ENCODE measurements around the gene PRL. TPM values are rescaled to one million over a fixed set of nuclear protein-coding genes. Genes with fewer than 3 reads are reported as not detected.
A peak's percentile ranks its signal among the peaks of the same experiment; 100 is the strongest.

The PRL gene
- total and polyA plus RNA-seq, 2 of the 8 experiments (the other 6 are each of a cell fraction or from before 2014, with no cell fraction given), result not detected

GRCh38 chr6:22247916-22248482, 48.8 kb downstream of the PRL start:
- Histone ChIP-seq H3K79me2 (ENCODE audit: control insufficient read depth in 1 of 2, insufficient read depth in 2 of 2, low read length in 2 of 2) (no peaks in the 10 kb centered on the region), H3K36me3 (ENCODE audit: control insufficient read depth in 2 of 4, insufficient read depth in 4 of 4, low read length in 3 of 4) (no peaks in the 10 kb centered on the region), H4K5ac (ENCODE audit: insufficient read length, low read depth, low read length) (no peak overlapping the region), H3K4me3 (ENCODE audit: extremely low read depth in 1 of 4, insufficient read depth in 2 of 4, low read depth in 3 of 4, low read length in 4 of 4) (no peak overlapping the region), H3K27me3 (replicated peaks in 1 of 4; ENCODE audit: control insufficient read depth in 3 of 4, extremely low read depth in 1 of 4, insufficient read depth in 3 of 4, low read length in 3 of 4) (no peaks in the 10 kb centered on the region), H3K9ac (replicated peaks in 1 of 4; ENCODE audit: extremely low read depth in 1 of 4, low read depth in 3 of 4, low read length in 3 of 4) (no peak overlapping the region), H3K56ac (replicated peaks; ENCODE audit: insufficient read length, low read depth, low read length) (no peak overlapping the region), H2BK20ac (ENCODE audit: low read length) (no peak overlapping the region), H3K23me2 (ENCODE audit: low read depth, low read length) (no peaks in the 10 kb centered on the region; the same call in 1 of the 2 replicates), H3K4me2 (ENCODE audit: insufficient read depth in 1 of 2, low read depth in 2 of 2, low read length in 2 of 2) (no peak overlapping the region), H3K9me3 (ENCODE audit: insufficient read depth in 2 of 2, low read depth in 1 of 2, low read length in 1 of 2) (no peaks in the 10 kb centered on the region), H3K14ac (ENCODE audit: insufficient read length) (no peak overlapping the region), H3K4ac (replicated peaks; ENCODE audit: insufficient read length, low read depth, low read length) (no peak overlapping the region), H2BK5ac (ENCODE audit: low read depth, low read length) (no peak overlapping the region; the same call in 1 of the 2 replicates), H2AFZ (ENCODE audit: low read length) (peak overlapping the region; percentile 78; the same call in 1 of the 2 replicates), H2BK12ac (ENCODE audit: low read depth, low read length) (no peak overlapping the region), H2BK120ac (replicated peaks; ENCODE audit: low read depth, low read length) (no peak overlapping the region), H4K8ac (ENCODE audit: extremely low read depth, insufficient read depth, low read length) (no peak overlapping the region), H4K20me1 (replicated peaks in 1 of 2; ENCODE audit: control insufficient read depth in 1 of 2, insufficient read depth in 2 of 2, low read length in 2 of 2) (no peaks in the 10 kb centered on the region), H3K4me1 (replicated peaks in 1 of 4; ENCODE audit: control insufficient read depth in 3 of 4, insufficient read depth in 4 of 4, low read length in 3 of 4) (peaks cover 0 to 12% (median 6%) of the 10 kb centered on the region in 4 experiments; a peak in 4 of 7 replicates), H3K79me1 (ENCODE audit: low read depth, low read length) (no peaks in the 10 kb centered on the region), H4K91ac (replicated peaks; ENCODE audit: insufficient read length, low read length) (no peak overlapping the region), H3K23ac (ENCODE audit: insufficient read length) (no peak overlapping the region), H2AK5ac (ENCODE audit: low read depth, low read length) (no peak overlapping the region), H3K18ac (ENCODE audit: extremely low read depth, low read length) (no peak overlapping the region), H2BK15ac (ENCODE audit: low read length) (no peak overlapping the region), H3K27ac (ENCODE audit: low read depth, low read length) (no peak overlapping the region)
- ChIA-PET POLR2A (ENCODE audit: partially characterized antibody) (no interaction called here), CTCF (ENCODE audit: partially characterized antibody) (no interaction called here)
- whole genome bisulfite sequencing, 2 experiments (ENCODE audit: extremely low coverage in 1 of 2, insufficient coverage in 1 of 2, insufficient read length in 1 of 2, insufficient replicate concordance in 2 of 2, low coverage in 1 of 2, low lambda C conversion rate in 2 of 2, missing lambda C conversion rate in 1 of 2), result 79% methylated on average over 4 of the region's 4 CpGs; no CpG with 5 or more reads in 1 of the 2 experiments
- FAIRE-seq (no peak), DNase-seq (ENCODE audit: low read depth in 1 of 2, low spot score in 2 of 2) (no peak)
- TF ChIP-seq JUND (IDR thresholded peaks at IDR 0.05; ENCODE audit: low read length) (no peak), CBX5 (IDR thresholded peaks at IDR 0.05; ENCODE audit: low read depth, low read length) (no peak), POLR2AphosphoS5 (IDR thresholded peaks at IDR 0.05; ENCODE audit: low read depth, low read length) (no peak), RBBP5 (IDR thresholded peaks at IDR 0.05; ENCODE audit: borderline replicate concordance, low read depth, low read length) (no peak), NANOG (IDR thresholded peaks at IDR 0.05; ENCODE audit: insufficient read depth, low read depth, low read length, poor library complexity, severe bottlenecking) (no peak), SP2 (IDR thresholded peaks at IDR 0.05; ENCODE audit: low read length) (no peak), RFX5 (IDR thresholded peaks at IDR 0.05; ENCODE audit: borderline replicate concordance, low read depth, low read length) (no peak), KDM5A (IDR thresholded peaks at IDR 0.05; ENCODE audit: low read length) (no peak), CHD1 (IDR thresholded peaks at IDR 0.05; ENCODE audit: low read depth, low read length) (no peak), SIX5 (IDR thresholded peaks at IDR 0.05; ENCODE audit: low read depth, low read length) (no peak), SRF (IDR thresholded peaks at IDR 0.05; ENCODE audit: low read depth, low read length) (no peak), EP300 (IDR thresholded peaks at IDR 0.05; ENCODE audit: borderline replicate concordance in 1 of 2, low read depth in 2 of 2, low read length in 2 of 2) (no peak), GTF2F1 (IDR thresholded peaks at IDR 0.05; ENCODE audit: borderline replicate concordance, low read depth, low read length) (no peak)
- TF ChIP-seq, protein P1, sequence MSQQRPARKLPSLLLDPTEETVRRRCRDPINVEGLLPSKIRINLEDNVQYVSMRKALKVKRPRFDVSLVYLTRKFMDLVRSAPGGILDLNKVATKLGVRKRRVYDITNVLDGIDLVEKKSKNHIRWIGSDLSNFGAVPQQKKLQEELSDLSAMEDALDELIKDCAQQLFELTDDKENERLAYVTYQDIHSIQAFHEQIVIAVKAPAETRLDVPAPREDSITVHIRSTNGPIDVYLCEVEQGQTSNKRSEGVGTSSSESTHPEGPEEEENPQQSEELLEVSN (IDR thresholded peaks at IDR 0.05), result no peak
